ENCODE results near the gene EIF2B5. TPM values are rescaled to one million over a fixed set of nuclear protein-coding genes. Genes with fewer than 3 reads are reported as not detected.

The EIF2B5 gene
- total and polyA plus RNA-seq, 2 of the 13 experiments (the other 11 are each of a cell fraction or from before 2014, with no cell fraction given) = 38.4 to 60.2 TPM

DNA sequence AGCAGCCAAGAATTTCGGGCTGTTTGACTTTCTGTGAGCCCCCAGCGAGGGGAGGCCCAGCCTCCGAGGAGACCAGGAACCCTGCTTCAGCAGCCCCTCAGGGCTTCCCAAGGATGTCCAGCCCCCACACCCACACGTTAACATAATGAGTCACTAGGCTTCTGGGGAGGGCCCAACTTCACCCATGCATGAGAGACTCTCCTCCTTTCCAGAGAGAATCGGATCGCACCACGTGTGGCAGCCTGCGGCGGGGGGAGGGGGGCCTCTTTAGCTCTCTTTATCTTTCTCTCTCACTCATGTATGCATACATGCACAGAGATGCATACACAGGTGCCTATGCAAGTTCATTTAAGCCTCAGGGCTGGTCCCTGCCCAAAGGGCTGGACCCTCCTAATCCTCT, 36.4 kb downstream of the EIF2B5 start (continued):
- TF ChIP-seq, protein P1, sequence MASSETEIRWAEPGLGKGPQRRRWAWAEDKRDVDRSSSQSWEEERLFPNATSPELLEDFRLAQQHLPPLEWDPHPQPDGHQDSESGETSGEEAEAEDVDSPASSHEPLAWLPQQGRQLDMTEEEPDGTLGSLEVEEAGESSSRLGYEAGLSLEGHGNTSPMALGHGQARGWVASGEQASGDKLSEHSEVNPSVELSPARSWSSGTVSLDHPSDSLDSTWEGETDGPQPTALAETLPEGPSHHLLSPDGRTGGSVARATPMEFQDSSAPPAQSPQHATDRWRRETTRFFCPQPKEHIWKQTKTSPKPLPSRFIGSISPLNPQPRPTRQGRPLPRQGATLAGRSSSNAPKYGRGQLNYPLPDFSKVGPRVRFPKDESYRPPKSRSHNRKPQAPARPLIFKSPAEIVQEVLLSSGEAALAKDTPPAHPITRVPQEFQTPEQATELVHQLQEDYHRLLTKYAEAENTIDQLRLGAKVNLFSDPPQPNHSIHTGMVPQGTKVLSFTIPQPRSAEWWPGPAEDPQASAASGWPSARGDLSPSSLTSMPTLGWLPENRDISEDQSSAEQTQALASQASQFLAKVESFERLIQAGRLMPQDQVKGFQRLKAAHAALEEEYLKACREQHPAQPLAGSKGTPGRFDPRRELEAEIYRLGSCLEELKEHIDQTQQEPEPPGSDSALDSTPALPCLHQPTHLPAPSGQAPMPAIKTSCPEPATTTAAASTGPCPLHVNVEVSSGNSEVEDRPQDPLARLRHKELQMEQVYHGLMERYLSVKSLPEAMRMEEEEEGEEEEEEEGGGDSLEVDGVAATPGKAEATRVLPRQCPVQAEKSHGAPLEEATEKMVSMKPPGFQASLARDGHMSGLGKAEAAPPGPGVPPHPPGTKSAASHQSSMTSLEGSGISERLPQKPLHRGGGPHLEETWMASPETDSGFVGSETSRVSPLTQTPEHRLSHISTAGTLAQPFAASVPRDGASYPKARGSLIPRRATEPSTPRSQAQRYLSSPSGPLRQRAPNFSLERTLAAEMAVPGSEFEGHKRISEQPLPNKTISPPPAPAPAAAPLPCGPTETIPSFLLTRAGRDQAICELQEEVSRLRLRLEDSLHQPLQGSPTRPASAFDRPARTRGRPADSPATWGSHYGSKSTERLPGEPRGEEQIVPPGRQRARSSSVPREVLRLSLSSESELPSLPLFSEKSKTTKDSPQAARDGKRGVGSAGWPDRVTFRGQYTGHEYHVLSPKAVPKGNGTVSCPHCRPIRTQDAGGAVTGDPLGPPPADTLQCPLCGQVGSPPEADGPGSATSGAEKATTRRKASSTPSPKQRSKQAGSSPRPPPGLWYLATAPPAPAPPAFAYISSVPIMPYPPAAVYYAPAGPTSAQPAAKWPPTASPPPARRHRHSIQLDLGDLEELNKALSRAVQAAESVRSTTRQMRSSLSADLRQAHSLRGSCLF (CRISPR knock-in tag; IDR thresholded peaks at IDR 0.05; ENCODE audit: borderline replicate concordance) = no peak
- no peak for TF ChIP-seq IKZF4 (CRISPR knock-in tag; IDR thresholded peaks at IDR 0.05; ENCODE audit: borderline replicate concordance, low read depth, not compliant biosample characterization)
- TF ChIP-seq YEATS4 (CRISPR knock-in tag; IDR thresholded peaks at IDR 0.05; ENCODE audit: borderline replicate concordance) = no peak
- no peak for TF ChIP-seq SIX1 (CRISPR knock-in tag; IDR thresholded peaks at IDR 0.05; ENCODE audit: borderline replicate concordance)
- TF ChIP-seq, protein P2, sequence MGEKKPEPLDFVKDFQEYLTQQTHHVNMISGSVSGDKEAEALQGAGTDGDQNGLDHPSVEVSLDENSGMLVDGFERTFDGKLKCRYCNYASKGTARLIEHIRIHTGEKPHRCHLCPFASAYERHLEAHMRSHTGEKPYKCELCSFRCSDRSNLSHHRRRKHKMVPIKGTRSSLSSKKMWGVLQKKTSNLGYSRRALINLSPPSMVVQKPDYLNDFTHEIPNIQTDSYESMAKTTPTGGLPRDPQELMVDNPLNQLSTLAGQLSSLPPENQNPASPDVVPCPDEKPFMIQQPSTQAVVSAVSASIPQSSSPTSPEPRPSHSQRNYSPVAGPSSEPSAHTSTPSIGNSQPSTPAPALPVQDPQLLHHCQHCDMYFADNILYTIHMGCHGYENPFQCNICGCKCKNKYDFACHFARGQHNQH (CRISPR knock-in tag; IDR thresholded peaks at IDR 0.05) = no peak
- TF ChIP-seq ZSCAN29 (CRISPR knock-in tag; conservative IDR thresholded peaks at IDR 0.05) = no peak
- TF ChIP-seq, protein P3, sequence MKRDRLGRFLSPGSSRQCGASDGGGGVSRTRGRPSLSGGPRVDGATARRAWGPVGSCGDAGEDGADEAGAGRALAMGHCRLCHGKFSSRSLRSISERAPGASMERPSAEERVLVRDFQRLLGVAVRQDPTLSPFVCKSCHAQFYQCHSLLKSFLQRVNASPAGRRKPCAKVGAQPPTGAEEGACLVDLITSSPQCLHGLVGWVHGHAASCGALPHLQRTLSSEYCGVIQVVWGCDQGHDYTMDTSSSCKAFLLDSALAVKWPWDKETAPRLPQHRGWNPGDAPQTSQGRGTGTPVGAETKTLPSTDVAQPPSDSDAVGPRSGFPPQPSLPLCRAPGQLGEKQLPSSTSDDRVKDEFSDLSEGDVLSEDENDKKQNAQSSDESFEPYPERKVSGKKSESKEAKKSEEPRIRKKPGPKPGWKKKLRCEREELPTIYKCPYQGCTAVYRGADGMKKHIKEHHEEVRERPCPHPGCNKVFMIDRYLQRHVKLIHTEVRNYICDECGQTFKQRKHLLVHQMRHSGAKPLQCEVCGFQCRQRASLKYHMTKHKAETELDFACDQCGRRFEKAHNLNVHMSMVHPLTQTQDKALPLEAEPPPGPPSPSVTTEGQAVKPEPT (CRISPR knock-in tag; IDR thresholded peaks at IDR 0.05; ENCODE audit: low read depth) = no peak
- no peak for TF ChIP-seq PHF8 (CRISPR knock-in tag; IDR thresholded peaks at IDR 0.05)
- TF ChIP-seq TAF1 (CRISPR knock-in tag; IDR thresholded peaks at IDR 0.05) = no peak
- no peak for TF ChIP-seq DR1 (CRISPR knock-in tag; IDR thresholded peaks at IDR 0.05)
